GM13976 (cell line): ENCODE data around the gene DIPK1B.

Source experiments
- DNase-seq: peaks from one replicate; pipeline ENCODE4 v3.0.0; 2012; ENCODE audit warnings: low spot score
- in situ Hi-C: fragments of 300-500 bp; cut with MboI; formaldehyde crosslinking; loops from one replicate; pipeline ENCODE4 v1.12.0; 2022; ENCODE audit warnings: low sequenced_read_pairs, mixed read lengths, inconsistent platforms; ENCODE audit not compliant: unreplicated experiment
- TF ChIP-seq, protein P1 (sequence below): IDR thresholded peaks from 2 replicates; pipeline ENCODE4 v1.5.1; 2012; ENCODE audit warnings: borderline replicate concordance, mild to moderate bottlenecking; ENCODE audit not compliant: insufficient read depth; ENCODE audit errors: extremely low read depth, missing control alignments, control extremely low read depth

Gene DIPK1B

DNA sequence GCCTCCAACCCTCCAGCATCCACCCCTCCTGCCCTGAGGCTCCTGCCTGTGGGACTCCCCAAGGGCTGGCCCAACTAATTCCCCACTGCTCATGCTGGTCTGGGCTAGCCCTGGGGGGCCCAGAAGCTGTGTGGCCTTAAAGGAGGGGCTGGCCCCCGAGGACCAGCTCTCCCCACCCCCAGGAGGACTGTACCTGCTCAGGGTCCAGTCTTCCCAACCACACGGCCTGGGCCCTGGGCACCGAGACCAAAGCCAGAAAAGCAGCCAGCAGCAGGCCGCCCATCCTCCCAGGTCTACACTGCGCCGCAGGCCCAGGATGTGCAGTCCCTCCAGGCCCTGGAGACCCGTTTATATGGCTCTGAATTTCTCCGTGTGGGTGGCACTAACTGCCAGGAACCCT, 35.8 kb downstream of the DIPK1B start, which contains the start of gene LCN6:
LCN6 (minus strand) TSS at position 325 of the 400 bp plus-strand sequence; CDS start at position 283, 42 bp downstream.
- TF ChIP-seq, protein P1, sequence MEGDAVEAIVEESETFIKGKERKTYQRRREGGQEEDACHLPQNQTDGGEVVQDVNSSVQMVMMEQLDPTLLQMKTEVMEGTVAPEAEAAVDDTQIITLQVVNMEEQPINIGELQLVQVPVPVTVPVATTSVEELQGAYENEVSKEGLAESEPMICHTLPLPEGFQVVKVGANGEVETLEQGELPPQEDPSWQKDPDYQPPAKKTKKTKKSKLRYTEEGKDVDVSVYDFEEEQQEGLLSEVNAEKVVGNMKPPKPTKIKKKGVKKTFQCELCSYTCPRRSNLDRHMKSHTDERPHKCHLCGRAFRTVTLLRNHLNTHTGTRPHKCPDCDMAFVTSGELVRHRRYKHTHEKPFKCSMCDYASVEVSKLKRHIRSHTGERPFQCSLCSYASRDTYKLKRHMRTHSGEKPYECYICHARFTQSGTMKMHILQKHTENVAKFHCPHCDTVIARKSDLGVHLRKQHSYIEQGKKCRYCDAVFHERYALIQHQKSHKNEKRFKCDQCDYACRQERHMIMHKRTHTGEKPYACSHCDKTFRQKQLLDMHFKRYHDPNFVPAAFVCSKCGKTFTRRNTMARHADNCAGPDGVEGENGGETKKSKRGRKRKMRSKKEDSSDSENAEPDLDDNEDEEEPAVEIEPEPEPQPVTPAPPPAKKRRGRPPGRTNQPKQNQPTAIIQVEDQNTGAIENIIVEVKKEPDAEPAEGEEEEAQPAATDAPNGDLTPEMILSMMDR = no peak
- DNase-seq = no peak
- in situ Hi-C loops = no loop called here

DNA sequence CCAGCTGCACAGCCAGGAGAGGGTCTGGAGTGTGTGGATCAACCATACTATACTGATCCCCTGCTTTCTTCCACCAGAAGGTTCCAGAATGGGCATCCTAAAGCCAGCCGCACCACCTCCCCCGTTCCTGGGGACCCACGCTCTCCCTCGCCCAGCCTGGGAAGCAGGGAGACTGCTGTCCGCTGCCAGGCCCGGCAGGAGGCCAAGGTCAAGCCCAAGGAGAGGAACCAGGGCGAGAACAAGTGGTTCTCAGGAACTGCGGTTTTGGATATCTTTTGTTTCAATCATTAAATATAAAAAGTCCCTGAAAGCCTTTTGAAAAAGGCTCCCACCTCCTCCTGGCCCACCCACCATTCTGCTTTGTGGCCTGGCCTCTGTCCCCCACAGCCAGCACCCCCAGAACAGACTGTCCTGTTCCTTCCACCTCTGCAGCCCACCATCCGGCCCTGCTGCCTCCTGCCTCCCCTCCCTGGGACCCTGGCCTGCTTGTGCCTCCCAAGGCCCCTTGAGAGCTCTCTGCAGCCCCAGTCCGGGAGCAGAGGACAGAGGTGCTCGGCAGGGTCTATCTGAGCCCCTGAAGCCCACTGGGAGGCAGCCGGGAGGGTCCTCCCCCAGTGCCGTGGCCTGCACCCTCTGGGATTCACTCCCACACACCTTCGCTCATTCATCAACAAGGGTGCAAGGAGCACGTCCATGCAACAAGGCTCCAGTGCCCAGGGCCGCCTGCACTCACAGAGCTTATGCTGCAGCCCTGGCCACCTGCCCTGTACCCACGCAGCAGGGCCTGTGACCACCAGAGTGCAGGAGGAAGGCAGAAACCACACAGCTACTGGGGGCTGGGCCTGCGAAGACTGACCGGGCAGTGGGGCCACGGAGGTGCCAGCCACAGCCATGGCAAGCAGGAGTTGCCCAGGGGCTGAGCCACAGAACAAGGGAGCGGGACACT, 36.6 kb downstream of the DIPK1B start:
- TF ChIP-seq, protein P1 = no peak
- DNase-seq = no peak
- in situ Hi-C loops = no loop called here

- in situ Hi-C loops = no loop called here
- TF ChIP-seq, protein P1 = no peak
- DNase-seq = no peak
Observed at GRCh38 chr9:136750526-136750925, 38.2 kb downstream of the DIPK1B start.

DNA sequence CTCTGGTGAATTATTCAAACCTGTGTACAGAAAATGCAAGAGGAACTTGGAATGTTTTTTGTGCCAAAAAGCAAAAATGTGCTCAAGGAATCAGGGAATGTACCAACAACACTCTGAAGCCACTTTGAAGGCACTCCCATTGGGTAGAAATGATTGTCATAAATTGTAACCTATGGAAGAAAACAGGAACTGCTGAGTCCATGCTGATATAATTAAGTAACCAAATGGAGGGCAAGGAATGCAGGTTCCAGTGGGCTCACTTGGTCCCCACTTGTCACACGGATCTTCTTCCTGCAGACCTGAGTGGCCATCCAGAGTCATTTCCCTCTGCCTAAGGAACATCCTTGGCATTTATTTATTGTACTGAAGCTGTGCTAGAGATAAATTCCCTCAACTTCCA, 38.9 kb downstream of the DIPK1B start:
- TF ChIP-seq, protein P1 = no peak
- DNase-seq = no peak
- in situ Hi-C loops = no loop called here

- DNase-seq = no peak
- TF ChIP-seq, protein P1 = no peak
- in situ Hi-C loops = no loop called here
Observed at GRCh38 chr9:136751814-136752213, 39.4 kb downstream of the DIPK1B start.

DNA sequence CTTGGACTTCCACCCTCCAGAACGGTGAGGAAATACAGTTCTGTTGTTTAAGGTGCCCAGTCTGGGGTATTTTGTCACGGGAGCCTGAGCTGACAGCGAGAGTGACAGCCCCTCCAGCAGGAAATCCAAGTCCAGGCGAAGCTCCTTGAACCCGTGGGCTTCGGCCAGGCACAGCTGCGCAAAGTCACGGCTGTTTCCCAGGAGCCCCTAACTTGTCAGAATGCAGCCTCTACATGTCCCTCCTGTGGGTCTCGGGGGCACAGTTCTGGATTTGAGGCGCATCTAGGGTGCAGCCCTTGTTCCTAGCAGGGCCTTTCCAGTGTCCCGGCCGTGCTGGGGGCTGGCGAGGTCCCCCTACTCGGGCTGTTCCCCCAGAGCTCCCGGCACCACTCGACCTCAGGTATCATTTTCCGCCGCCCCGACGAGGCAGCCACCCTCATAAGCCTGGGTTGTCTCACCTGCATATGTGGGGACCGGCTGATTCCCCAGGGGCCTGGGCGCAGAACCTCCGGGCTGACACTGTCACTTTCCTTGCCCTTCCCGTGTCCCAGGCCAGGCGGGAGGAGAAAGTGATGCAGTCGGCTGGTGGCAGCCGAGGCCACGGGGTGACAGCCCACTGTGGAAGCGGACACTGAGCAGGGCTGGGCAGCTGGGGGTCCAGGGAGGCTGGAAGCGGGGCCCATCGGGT, 41.1 kb downstream of the DIPK1B start:
- TF ChIP-seq, protein P1 = no peak
- DNase-seq = no peak
- in situ Hi-C loops = no loop called here
